H1 (cell line): ENCODE measurements around the gene SKIL. TPM values are rescaled to one million over a fixed set of nuclear protein-coding genes. Genes with fewer than 3 reads are reported as not detected.

Experiments used
- CTCF ChIA-PET: fragments of 300-600 bp; sonication (Branson Sonifier 250); formaldehyde crosslinking; loops from one replicate; lab custom pipeline; 2021; ENCODE audit not compliant: partially characterized antibody; lab: Charles Lee
- POLR2A ChIA-PET: fragments of 300-600 bp; sonication (Branson Sonifier 250); formaldehyde crosslinking; loops from one replicate; lab custom pipeline; 2021; ENCODE audit warnings: inconsistent platforms; ENCODE audit not compliant: partially characterized antibody; lab: Charles Lee
- DNase-seq, 2 experiments: peaks; one replicate each; pipeline versions ENCODE4 v3.0.0 to v3.0.0-alpha.2; 2010 to 2022; ENCODE audit warnings: low spot score in 2 of 2, low read depth in 1 of 2, mixed read lengths in 1 of 2
- FAIRE-seq: peaks from 2 replicates; lab custom pipeline; 2011; peaks lifted over from hg19 to GRCh38; lab: Jason Lieb, UNC
- H2AFZ ChIP-seq: 2 replicates; pipeline ENCODE4 v1.8.1; 2012; ENCODE audit warnings: low read length, inconsistent platforms
- H2AK5ac ChIP-seq: 2 replicates; pipeline ENCODE4 v1.6.1; 2013; ENCODE audit warnings: low read depth, low read length
- H2BK120ac ChIP-seq: replicated peaks from 2 replicates; pipeline ENCODE3; 2013; ENCODE audit warnings: low read depth, low read length, inconsistent platforms
- H2BK12ac ChIP-seq: 2 replicates; pipeline ENCODE4 v1.6.1; 2013; ENCODE audit warnings: low read depth, low read length
- H2BK15ac ChIP-seq: 2 replicates; pipeline ENCODE4 v1.6.1; 2013; ENCODE audit warnings: low read length
- H2BK20ac ChIP-seq: 2 replicates; pipeline ENCODE4 v1.6.1; 2013; ENCODE audit warnings: low read length
- H2BK5ac ChIP-seq: 2 replicates; pipeline ENCODE4 v1.6.1; 2013; ENCODE audit warnings: low read depth, low read length
- H3K14ac ChIP-seq: 2 replicates; pipeline ENCODE4 v1.6.1; 2013; ENCODE audit warnings: inconsistent platforms; ENCODE audit not compliant: insufficient read length
- H3K18ac ChIP-seq: 2 replicates; pipeline ENCODE4 v1.6.1; 2013; ENCODE audit warnings: low read length; ENCODE audit errors: extremely low read depth
- H3K23ac ChIP-seq: 2 replicates; pipeline ENCODE4 v1.6.1; 2013; ENCODE audit warnings: inconsistent platforms; ENCODE audit not compliant: insufficient read length
- H3K23me2 ChIP-seq: 2 replicates; pipeline ENCODE4 v1.6.1; 2013; ENCODE audit warnings: low read depth, low read length
- H3K27ac ChIP-seq: 2 replicates; pipeline ENCODE4 v1.6.1; 2011; ENCODE audit warnings: low read depth, low read length, inconsistent platforms
- H3K27me3 ChIP-seq, 4 experiments: replicated peaks in 1 of 4; 1 replicate in 1 of 4; 2 replicates in 3 of 4; pipeline versions ENCODE4 v1.6.1 to v1.8.1; 2011 to 2013; ENCODE audit warnings: low read length in 3 of 4, mild to moderate bottlenecking in 3 of 4, inconsistent platforms in 2 of 4, mixed read lengths in 2 of 4, moderate library complexity in 1 of 4; ENCODE audit not compliant: control insufficient read depth in 3 of 4, insufficient read depth in 3 of 4; ENCODE audit errors: extremely low read depth in 1 of 4
- H3K36me3 ChIP-seq, 4 experiments: 2 replicates each; pipeline versions ENCODE4 v1.6.1 to v1.8.1; 2011 to 2013; ENCODE audit warnings: mild to moderate bottlenecking in 4 of 4, low read length in 3 of 4, moderate library complexity in 2 of 4, control low read depth in 1 of 4, inconsistent platforms in 1 of 4; ENCODE audit not compliant: insufficient read depth in 4 of 4, control insufficient read depth in 2 of 4
- H3K4ac ChIP-seq: replicated peaks from 2 replicates; pipeline ENCODE3; 2013; ENCODE audit warnings: low read length, low read depth, mixed read lengths, inconsistent platforms; ENCODE audit not compliant: insufficient read length
- H3K4me1 ChIP-seq, 4 experiments: replicated peaks in 1 of 4; 1 replicate in 1 of 4; 2 replicates in 3 of 4; pipeline versions ENCODE4 v1.6.1 to v1.8.1; 2011 to 2013; ENCODE audit warnings: low read length in 3 of 4, inconsistent platforms in 2 of 4, mixed read lengths in 1 of 4; ENCODE audit not compliant: insufficient read depth in 4 of 4, control insufficient read depth in 3 of 4
- H3K4me2 ChIP-seq, 2 experiments: 2 replicates each; pipeline versions ENCODE4 v1.6.1 to v1.8.1; 2011 to 2013; ENCODE audit warnings: low read depth in 2 of 2, low read length in 2 of 2, control low read depth in 1 of 2, inconsistent platforms in 1 of 2, mild to moderate bottlenecking in 1 of 2; ENCODE audit not compliant: insufficient read depth in 1 of 2
- H3K4me3 ChIP-seq, 4 experiments: fragments of 200-600, 300-600 bp in 1 of 4; sonication (generic), shearing (Covaris generic), sonication (Bioruptor Twin) in 1 of 4; 2 replicates each; pipeline versions ENCODE4 v1.5.1 to v1.8.1; 2011 to 2016; ENCODE audit warnings: low read length in 4 of 4, low read depth in 3 of 4, control low read depth in 2 of 4, inconsistent platforms in 2 of 4, mild to moderate bottlenecking in 2 of 4, mixed read lengths in 1 of 4, moderate library complexity in 1 of 4; ENCODE audit not compliant: insufficient read depth in 2 of 4; ENCODE audit errors: extremely low read depth in 1 of 4
- H3K56ac ChIP-seq: replicated peaks from 2 replicates; pipeline ENCODE3; 2013; ENCODE audit warnings: low read depth, mild to moderate bottlenecking, mixed read lengths, low read length, inconsistent platforms; ENCODE audit not compliant: insufficient read length
- H3K79me1 ChIP-seq: 2 replicates; pipeline ENCODE4 v1.6.1; 2013; ENCODE audit warnings: low read depth, low read length, control low read depth
- H3K79me2 ChIP-seq, 2 experiments: 2 replicates each; pipeline versions ENCODE4 v1.6.1 to v1.8.1; 2012 to 2013; ENCODE audit warnings: low read length in 2 of 2, mild to moderate bottlenecking in 2 of 2, inconsistent platforms in 1 of 2; ENCODE audit not compliant: insufficient read depth in 2 of 2, control insufficient read depth in 1 of 2
- H3K9ac ChIP-seq, 4 experiments: replicated peaks in 1 of 4; 1 replicate in 1 of 4; 2 replicates in 3 of 4; pipeline versions ENCODE4 v1.6.1 to v1.8.1; 2011 to 2013; ENCODE audit warnings: low read depth in 3 of 4, low read length in 3 of 4, control low read depth in 2 of 4, mild to moderate bottlenecking in 2 of 4, moderate library complexity in 2 of 4, inconsistent platforms in 1 of 4; ENCODE audit errors: extremely low read depth in 1 of 4
- H3K9me3 ChIP-seq, 2 experiments: 2 replicates each; pipeline versions ENCODE4 v1.6.1 to v1.8.1; 2012 to 2013; ENCODE audit warnings: mild to moderate bottlenecking in 2 of 2, moderate library complexity in 2 of 2, control low read depth in 1 of 2, inconsistent platforms in 1 of 2, low read depth in 1 of 2, low read length in 1 of 2, mixed read lengths in 1 of 2; ENCODE audit not compliant: insufficient read depth in 2 of 2
- H4K20me1 ChIP-seq, 2 experiments: replicated peaks in 1 of 2; 2 replicates each; pipeline versions ENCODE3 to v1.8.1; 2011 to 2013; ENCODE audit warnings: inconsistent platforms in 2 of 2, low read length in 2 of 2, mild to moderate bottlenecking in 1 of 2; ENCODE audit not compliant: insufficient read depth in 2 of 2, control insufficient read depth in 1 of 2
- H4K5ac ChIP-seq: 2 replicates; pipeline ENCODE4 v1.6.1; 2013; ENCODE audit warnings: low read length, low read depth, mixed read lengths, inconsistent platforms; ENCODE audit not compliant: insufficient read length
- H4K8ac ChIP-seq: 2 replicates; pipeline ENCODE4 v1.8.0; 2013; ENCODE audit warnings: mild to moderate bottlenecking, moderate library complexity, low read length, inconsistent platforms; ENCODE audit not compliant: insufficient read depth; ENCODE audit errors: extremely low read depth
- H4K91ac ChIP-seq: replicated peaks from 2 replicates; pipeline ENCODE3; 2013; ENCODE audit warnings: low read length, mixed read lengths, inconsistent platforms; ENCODE audit not compliant: insufficient read length
- BACH1 ChIP-seq: IDR thresholded peaks from 2 replicates; pipeline ENCODE4 v1.6.1; 2012; ENCODE audit warnings: low read length, improper control_type of control experiment
- SP1 ChIP-seq: IDR thresholded peaks from 2 replicates; pipeline ENCODE4 v1.6.1; 2011; ENCODE audit warnings: low read depth, low read length
- SP2 ChIP-seq: IDR thresholded peaks from 2 replicates; pipeline ENCODE4 v1.6.1; 2012; ENCODE audit warnings: mild to moderate bottlenecking, low read length, inconsistent platforms
- TBP ChIP-seq: IDR thresholded peaks from 2 replicates; pipeline ENCODE4 v1.6.1; 2011; ENCODE audit warnings: low read depth, low read length, improper control_type of control experiment
- WGBS, 2 experiments: shearing (Covaris generic) in 1 of 2; methylation state at CpG; one replicate each; pipeline versions ENCODE4 v1.1.6 to v1.1.7; 2013 to 2015; ENCODE audit warnings: low lambda C conversion rate in 2 of 2, mixed read lengths in 2 of 2, inconsistent platforms in 1 of 2, low coverage in 1 of 2, missing lambda C conversion rate in 1 of 2; ENCODE audit not compliant: insufficient replicate concordance in 2 of 2, insufficient coverage in 1 of 2, insufficient read length in 1 of 2; ENCODE audit errors: extremely low coverage in 1 of 2, missing lambda C conversion rate in 1 of 2; 5-methylcytosine and 5-hydroxymethylcytosine counted together
- polyA plus RNA-seq, 7 experiments: library from polyadenylated mRNA; depleted of rRNA in 3 of 7; stranded (reverse) in 5 of 7; unstranded in 2 of 7; fragments of >200 nt in 5 of 7; fragments of 200-250 nt in 2 of 7; gene quantifications; 1 replicate in 5 of 7; 2 replicates in 1 of 7; 4 replicates in 1 of 7; pipeline versions ENCODE4 v1.2.1 to v1.2.3, GENCODE V29; 2011 to 2013; ENCODE audit warnings: missing spikeins in 2 of 7, mixed read lengths in 2 of 7
- total RNA-seq: library from RNA; stranded (reverse); fragmentation: NEBNext Ultra II Directional; extraction: Animal tissue kit (Norgen Biotek cat#: 25700); gene quantifications from 2 replicates; pipeline ENCODE4 v1.2.1, GENCODE V29; 2021

SKIL gene
- total and polyA plus RNA-seq, 2 of the 8 experiments (the other 6 are each of a cell fraction or from before 2014, with no cell fraction given): 13.2 to 277 TPM

DNA sequence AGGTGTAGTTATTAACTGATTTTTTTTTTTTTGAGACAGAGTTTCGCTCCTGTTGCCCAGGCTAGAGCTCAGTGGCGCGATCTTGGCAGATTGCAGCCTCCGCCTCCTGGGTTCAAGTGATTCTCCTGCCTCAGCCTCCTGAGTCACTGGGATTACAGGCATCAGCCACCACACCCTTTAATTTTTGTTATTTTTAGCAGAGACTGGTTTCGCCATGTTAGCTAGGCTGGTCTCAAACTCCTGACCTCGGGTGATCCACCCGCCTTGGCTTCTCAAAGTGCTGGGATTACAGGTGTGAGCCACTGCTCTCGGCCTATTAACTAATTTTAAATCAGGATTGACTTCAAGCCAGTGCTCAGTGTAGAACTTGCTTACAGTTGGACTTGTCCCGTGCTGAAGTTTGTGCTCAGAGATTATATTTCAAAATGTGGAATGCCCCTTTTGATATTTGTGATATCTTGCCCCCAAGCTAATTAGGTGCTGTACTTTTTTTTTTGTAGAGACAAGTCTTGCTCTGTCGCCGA lies 6.0 kb downstream of the SKIL start:
- Histone ChIP-seq H2AFZ (no peak overlapping the region), H2BK20ac (no peak overlapping the region), H3K56ac (no peak overlapping the region), H4K20me1 (peaks cover 4 to 10% of the 10 kb centered on the region in 2 experiments), H3K9ac (peak overlapping the region in 1 of 4 experiments; percentile 43; a peak in 1 of 7 replicates), H3K18ac (no peak overlapping the region), H2AK5ac (no peak overlapping the region), H2BK5ac (no peak overlapping the region), H3K14ac (no peak overlapping the region), H4K5ac (no peak overlapping the region), H3K27ac (no peak overlapping the region), H3K4me1 (peaks cover 0 to 9% (median 5%) of the 10 kb centered on the region in 4 experiments; a peak in 5 of 7 replicates), H3K23me2 (peaks cover 2% of the 10 kb centered on the region; the same call in 1 of the 2 replicates), H3K79me1 (no peaks in the 10 kb centered on the region), H3K4ac (no peak overlapping the region), H4K8ac (no peak overlapping the region), H2BK120ac (no peak overlapping the region), H3K79me2 (peaks cover 45 to 100% of the 10 kb centered on the region in 2 experiments), H2BK12ac (no peak overlapping the region), H3K23ac (no peak overlapping the region), H3K9me3 (no peaks in the 10 kb centered on the region), H3K4me3 (peak overlapping the region in 2 of 4 experiments; percentile 12 to 95; a peak in 3 of 8 replicates), H3K36me3 (peaks cover 0 to 54% (median 6%) of the 10 kb centered on the region in 4 experiments; a peak in 6 of 8 replicates), H3K27me3 (no peaks in the 10 kb centered on the region), H4K91ac (no peak overlapping the region), H2BK15ac (no peak overlapping the region), H3K4me2 (peak overlapping the region; percentile 31 to 66; a peak in 3 of 4 replicates)
- FAIRE-seq (no peak), DNase-seq (no peak)
- POLR2A ChIA-PET: interaction anchor here (1.0 to 1.8 kb wide), 2 partner anchors 9 to 10 kb away, joined by 3 to 6 read pairs; no protein-coding TSS in a partner anchor
- CTCF ChIA-PET: interaction anchor here (0.7 to 1.3 kb wide), 6 partner anchors 40 to 1604 kb away, joined by 3 to 7 read pairs (median 3); no protein-coding TSS in a partner anchor
- TF ChIP-seq SP1 (no peak), SP2 (no peak), TBP (no peak), BACH1 (no peak)
- 92% methylated on average over 11 of the region's 11 CpGs; no CpG with 5 or more reads in 1 of the 2 experiments for WGBS, 2 experiments
